K562 (cell line): ENCODE data around the gene RSBN1L. TPM values are rescaled to one million over a fixed set of nuclear protein-coding genes. Genes with fewer than 3 reads are reported as not detected.

Source experiments
- DPF2 ChIP-seq: fragments of 450-650 bp; IDR thresholded peaks from 2 replicates; pipeline ENCODE4 v1.6.1; 2016
- FOXK2 ChIP-seq, 2 experiments: fragments of 450-650 bp; IDR thresholded peaks in 1 of 2; conservative IDR thresholded peaks in 1 of 2; 2 replicates each; pipeline ENCODE4 v1.6.1; 2016; ENCODE audit warnings: low read depth in 2 of 2, mild to moderate bottlenecking in 1 of 2
- JUNB ChIP-seq: fragments of 450-650 bp; formaldehyde crosslinking; conservative IDR thresholded peaks from 2 replicates; pipeline ENCODE4 v1.4.0; 2020; ENCODE audit warnings: mild to moderate bottlenecking
- LARP7 ChIP-seq: fragments of 450-650 bp; IDR thresholded peaks from 2 replicates; pipeline ENCODE4 v1.6.1; 2016
- MTA3 ChIP-seq: fragments of 450-650 bp; formaldehyde crosslinking; IDR thresholded peaks from 2 replicates; pipeline ENCODE4 v1.6.1; 2017; ENCODE audit warnings: mild to moderate bottlenecking, borderline replicate concordance
- PKNOX1 ChIP-seq: fragments of 450-650 bp; IDR thresholded peaks from 2 replicates; pipeline ENCODE4 v1.6.1; 2016
- SIRT6 ChIP-seq: IDR thresholded peaks from one replicate; pipeline ENCODE4 v1.6.1; 2012; ENCODE audit warnings: low read depth, mild to moderate bottlenecking, control low read depth, inconsistent platforms, low read length, moderate library complexity
- TEAD2 ChIP-seq: fragments of 450-650 bp; IDR thresholded peaks from 2 replicates; pipeline ENCODE4 v1.6.1; 2016; ENCODE audit warnings: missing genetic modification characterization, control low read depth, missing compliant biosample characterization
- ZEB2 ChIP-seq: fragments of 450-650 bp; IDR thresholded peaks from 2 replicates; pipeline ENCODE4 v1.6.1; 2016
- ZNF134 ChIP-seq: fragments of 250-450 bp; sonication (Bioruptor Pico); conservative IDR thresholded peaks from 2 replicates; pipeline ENCODE4 v1.4.0; 2020
- ZNF384 ChIP-seq: IDR thresholded peaks from 2 replicates; pipeline ENCODE4 v1.6.1; 2012; ENCODE audit warnings: low read depth, low read length, improper control_type of control experiment
- ZNF445 ChIP-seq: fragments of 250-450 bp; sonication (Bioruptor Pico); IDR thresholded peaks from 2 replicates; pipeline ENCODE4 v1.4.0; 2020; ENCODE audit warnings: low read depth, mild to moderate bottlenecking, moderate library complexity
- ZNF76 ChIP-seq: fragments of 250-450 bp; sonication (Bioruptor Pico); IDR thresholded peaks from 2 replicates; pipeline ENCODE4 v1.4.0; 2020; ENCODE audit warnings: mild to moderate bottlenecking, moderate library complexity, borderline replicate concordance
- ZNF79 ChIP-seq: fragments of 250-450 bp; sonication (Bioruptor Pico); IDR thresholded peaks from 2 replicates; pipeline ENCODE4 v1.4.0; 2020; ENCODE audit warnings: low read depth, mild to moderate bottlenecking, moderate library complexity
- polyA plus RNA-seq, 8 experiments: library from polyadenylated mRNA; depleted of rRNA in 4 of 8; stranded (reverse) in 5 of 8; unstranded in 3 of 8; fragments of >200 nt; fragmentation: Nextera tagmentation in 2 of 8; fragmentation: Illumina TruSeq in 1 of 8; extraction: Ambion mirVana in 2 of 8; extraction: Trizol in 1 of 8; gene quantifications; 2 replicates each; pipeline versions ENCODE4 v1.2.1 to v1.2.3, GENCODE V29; 2011 to 2014; ENCODE audit warnings: inconsistent platforms in 1 of 8, missing spikeins in 1 of 8
- total RNA-seq, 7 experiments: library from RNA; depleted of rRNA in 6 of 7; stranded (reverse); fragments of >200 nt in 6 of 7; fragmentation: Illumina TruSeq in 2 of 7; extraction: Trizol in 2 of 7; gene quantifications; 2 replicates each; pipeline versions ENCODE4 v1.2.1 to v1.2.3, GENCODE V29; 2011 to 2021; ENCODE audit warnings: low replicate concordance in 1 of 7
- TF ChIP-seq, protein P1 (sequence below): sonication (generic); formaldehyde crosslinking; IDR thresholded peaks from 2 replicates; pipeline ENCODE4 v1.4.0; 2020; ENCODE audit warnings: mild to moderate bottlenecking, missing genetic modification reagents
- TF ChIP-seq, protein P2 (sequence below): fragments of 450-650 bp; IDR thresholded peaks from 2 replicates; pipeline ENCODE4 v1.6.1; 2016; ENCODE audit warnings: mild to moderate bottlenecking, moderate library complexity

RSBN1L gene
- total and polyA plus RNA-seq, 9 of the 15 experiments (the other 6 are each of a cell fraction or from before 2014, with no cell fraction given), result 6.2 to 35.2 (median 20.1) TPM

DNA sequence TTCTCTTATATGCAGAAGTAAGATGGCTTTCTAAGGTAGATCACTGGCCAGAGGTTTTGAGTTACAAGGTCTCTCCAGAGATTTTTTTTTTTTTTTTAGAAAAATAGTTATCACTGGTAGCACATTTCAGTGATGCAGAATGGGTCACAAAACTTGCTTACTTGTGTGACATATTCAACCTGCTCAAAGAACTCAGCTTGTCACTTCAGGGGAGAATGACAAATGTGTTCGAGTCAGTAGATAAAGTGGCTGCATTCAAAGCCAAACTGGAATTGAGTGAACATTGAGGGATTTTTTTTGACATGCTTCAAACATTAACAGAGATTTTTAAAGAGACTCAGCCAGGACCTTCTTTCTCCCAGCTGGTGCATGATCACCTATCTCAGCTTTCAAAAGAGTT is 135.7 kb downstream of the RSBN1L start (continued):
- TF ChIP-seq FOXK2 (conservative IDR thresholded peaks at IDR 0.05 in 1 of 2, IDR thresholded peaks at IDR 0.05 in 1 of 2; ENCODE audit: low read depth in 2 of 2) (no peak), ZNF445 (CRISPR knock-in tag) (no peak), SIRT6 (no peak), ZNF79 (no peak), PKNOX1 (peak; percentile 84), ZNF384 (peak; percentile 84), TEAD2 (tag) (no peak), DPF2 (peak; percentile 46; the same call in 1 of the 2 replicates), ZNF134 (CRISPR knock-in tag) (no peak), LARP7 (no peak), ZNF76 (CRISPR knock-in tag) (no peak), JUNB (CRISPR knock-in tag) (no peak), ZEB2 (0 out of 2 replicates have a peak, but pooled peaks have one; percentile 21), MTA3 (no peak)
- TF ChIP-seq, protein P1, sequence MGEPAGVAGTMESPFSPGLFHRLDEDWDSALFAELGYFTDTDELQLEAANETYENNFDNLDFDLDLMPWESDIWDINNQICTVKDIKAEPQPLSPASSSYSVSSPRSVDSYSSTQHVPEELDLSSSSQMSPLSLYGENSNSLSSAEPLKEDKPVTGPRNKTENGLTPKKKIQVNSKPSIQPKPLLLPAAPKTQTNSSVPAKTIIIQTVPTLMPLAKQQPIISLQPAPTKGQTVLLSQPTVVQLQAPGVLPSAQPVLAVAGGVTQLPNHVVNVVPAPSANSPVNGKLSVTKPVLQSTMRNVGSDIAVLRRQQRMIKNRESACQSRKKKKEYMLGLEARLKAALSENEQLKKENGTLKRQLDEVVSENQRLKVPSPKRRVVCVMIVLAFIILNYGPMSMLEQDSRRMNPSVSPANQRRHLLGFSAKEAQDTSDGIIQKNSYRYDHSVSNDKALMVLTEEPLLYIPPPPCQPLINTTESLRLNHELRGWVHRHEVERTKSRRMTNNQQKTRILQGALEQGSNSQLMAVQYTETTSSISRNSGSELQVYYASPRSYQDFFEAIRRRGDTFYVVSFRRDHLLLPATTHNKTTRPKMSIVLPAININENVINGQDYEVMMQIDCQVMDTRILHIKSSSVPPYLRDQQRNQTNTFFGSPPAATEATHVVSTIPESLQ (CRISPR knock-in tag), result no peak
- TF ChIP-seq, protein P2, sequence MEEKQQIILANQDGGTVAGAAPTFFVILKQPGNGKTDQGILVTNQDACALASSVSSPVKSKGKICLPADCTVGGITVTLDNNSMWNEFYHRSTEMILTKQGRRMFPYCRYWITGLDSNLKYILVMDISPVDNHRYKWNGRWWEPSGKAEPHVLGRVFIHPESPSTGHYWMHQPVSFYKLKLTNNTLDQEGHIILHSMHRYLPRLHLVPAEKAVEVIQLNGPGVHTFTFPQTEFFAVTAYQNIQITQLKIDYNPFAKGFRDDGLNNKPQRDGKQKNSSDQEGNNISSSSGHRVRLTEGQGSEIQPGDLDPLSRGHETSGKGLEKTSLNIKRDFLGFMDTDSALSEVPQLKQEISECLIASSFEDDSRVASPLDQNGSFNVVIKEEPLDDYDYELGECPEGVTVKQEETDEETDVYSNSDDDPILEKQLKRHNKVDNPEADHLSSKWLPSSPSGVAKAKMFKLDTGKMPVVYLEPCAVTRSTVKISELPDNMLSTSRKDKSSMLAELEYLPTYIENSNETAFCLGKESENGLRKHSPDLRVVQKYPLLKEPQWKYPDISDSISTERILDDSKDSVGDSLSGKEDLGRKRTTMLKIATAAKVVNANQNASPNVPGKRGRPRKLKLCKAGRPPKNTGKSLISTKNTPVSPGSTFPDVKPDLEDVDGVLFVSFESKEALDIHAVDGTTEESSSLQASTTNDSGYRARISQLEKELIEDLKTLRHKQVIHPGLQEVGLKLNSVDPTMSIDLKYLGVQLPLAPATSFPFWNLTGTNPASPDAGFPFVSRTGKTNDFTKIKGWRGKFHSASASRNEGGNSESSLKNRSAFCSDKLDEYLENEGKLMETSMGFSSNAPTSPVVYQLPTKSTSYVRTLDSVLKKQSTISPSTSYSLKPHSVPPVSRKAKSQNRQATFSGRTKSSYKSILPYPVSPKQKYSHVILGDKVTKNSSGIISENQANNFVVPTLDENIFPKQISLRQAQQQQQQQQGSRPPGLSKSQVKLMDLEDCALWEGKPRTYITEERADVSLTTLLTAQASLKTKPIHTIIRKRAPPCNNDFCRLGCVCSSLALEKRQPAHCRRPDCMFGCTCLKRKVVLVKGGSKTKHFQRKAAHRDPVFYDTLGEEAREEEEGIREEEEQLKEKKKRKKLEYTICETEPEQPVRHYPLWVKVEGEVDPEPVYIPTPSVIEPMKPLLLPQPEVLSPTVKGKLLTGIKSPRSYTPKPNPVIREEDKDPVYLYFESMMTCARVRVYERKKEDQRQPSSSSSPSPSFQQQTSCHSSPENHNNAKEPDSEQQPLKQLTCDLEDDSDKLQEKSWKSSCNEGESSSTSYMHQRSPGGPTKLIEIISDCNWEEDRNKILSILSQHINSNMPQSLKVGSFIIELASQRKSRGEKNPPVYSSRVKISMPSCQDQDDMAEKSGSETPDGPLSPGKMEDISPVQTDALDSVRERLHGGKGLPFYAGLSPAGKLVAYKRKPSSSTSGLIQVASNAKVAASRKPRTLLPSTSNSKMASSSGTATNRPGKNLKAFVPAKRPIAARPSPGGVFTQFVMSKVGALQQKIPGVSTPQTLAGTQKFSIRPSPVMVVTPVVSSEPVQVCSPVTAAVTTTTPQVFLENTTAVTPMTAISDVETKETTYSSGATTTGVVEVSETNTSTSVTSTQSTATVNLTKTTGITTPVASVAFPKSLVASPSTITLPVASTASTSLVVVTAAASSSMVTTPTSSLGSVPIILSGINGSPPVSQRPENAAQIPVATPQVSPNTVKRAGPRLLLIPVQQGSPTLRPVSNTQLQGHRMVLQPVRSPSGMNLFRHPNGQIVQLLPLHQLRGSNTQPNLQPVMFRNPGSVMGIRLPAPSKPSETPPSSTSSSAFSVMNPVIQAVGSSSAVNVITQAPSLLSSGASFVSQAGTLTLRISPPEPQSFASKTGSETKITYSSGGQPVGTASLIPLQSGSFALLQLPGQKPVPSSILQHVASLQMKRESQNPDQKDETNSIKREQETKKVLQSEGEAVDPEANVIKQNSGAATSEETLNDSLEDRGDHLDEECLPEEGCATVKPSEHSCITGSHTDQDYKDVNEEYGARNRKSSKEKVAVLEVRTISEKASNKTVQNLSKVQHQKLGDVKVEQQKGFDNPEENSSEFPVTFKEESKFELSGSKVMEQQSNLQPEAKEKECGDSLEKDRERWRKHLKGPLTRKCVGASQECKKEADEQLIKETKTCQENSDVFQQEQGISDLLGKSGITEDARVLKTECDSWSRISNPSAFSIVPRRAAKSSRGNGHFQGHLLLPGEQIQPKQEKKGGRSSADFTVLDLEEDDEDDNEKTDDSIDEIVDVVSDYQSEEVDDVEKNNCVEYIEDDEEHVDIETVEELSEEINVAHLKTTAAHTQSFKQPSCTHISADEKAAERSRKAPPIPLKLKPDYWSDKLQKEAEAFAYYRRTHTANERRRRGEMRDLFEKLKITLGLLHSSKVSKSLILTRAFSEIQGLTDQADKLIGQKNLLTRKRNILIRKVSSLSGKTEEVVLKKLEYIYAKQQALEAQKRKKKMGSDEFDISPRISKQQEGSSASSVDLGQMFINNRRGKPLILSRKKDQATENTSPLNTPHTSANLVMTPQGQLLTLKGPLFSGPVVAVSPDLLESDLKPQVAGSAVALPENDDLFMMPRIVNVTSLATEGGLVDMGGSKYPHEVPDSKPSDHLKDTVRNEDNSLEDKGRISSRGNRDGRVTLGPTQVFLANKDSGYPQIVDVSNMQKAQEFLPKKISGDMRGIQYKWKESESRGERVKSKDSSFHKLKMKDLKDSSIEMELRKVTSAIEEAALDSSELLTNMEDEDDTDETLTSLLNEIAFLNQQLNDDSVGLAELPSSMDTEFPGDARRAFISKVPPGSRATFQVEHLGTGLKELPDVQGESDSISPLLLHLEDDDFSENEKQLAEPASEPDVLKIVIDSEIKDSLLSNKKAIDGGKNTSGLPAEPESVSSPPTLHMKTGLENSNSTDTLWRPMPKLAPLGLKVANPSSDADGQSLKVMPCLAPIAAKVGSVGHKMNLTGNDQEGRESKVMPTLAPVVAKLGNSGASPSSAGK, result no peak
